ENCODE data around the gene ALDH3B1. TPM values are rescaled to one million over a fixed set of nuclear protein-coding genes. Genes with fewer than 3 reads are reported as not detected.
A peak's percentile ranks its signal among the peaks of the same experiment; 100 is the strongest.

ALDH3B1 gene
- polyA plus RNA-seq, 2 donors: 5.0 to 19.7 TPM

DNA sequence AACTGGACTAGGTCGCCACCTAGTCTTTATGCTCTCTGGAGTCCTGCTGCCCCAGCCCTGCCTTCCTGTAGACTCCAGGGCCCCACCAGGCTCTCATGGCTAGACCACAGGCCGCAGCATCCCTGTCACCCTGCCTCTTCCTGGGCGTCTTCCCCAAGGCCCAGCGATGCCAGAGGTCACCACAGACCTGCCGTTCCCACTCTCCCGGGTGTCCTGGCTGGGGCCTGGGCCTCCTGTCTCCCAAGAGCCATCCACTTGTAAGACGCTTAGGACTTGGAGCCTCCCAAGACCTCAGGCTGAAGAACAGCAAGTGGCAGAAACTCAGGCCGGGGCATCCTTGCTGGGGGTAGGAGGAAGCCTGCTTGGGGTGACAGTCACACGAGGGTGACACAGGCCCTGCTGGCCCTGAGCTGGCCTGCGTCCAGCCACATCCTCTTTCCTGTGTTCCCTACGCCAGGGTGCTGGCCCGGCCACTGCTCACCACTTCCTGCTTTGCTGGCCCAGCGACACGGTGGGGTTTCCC is 26.7 kb downstream of the ALDH3B1 start:
- Histone ChIP-seq H3K27me3 (ENCODE audit: control insufficient read depth in 1 of 2, insufficient read depth in 2 of 2, low read length in 2 of 2) (no peaks in the 10 kb centered on the region), H3K36me3 (ENCODE audit: control insufficient read depth in 2 of 2, insufficient read depth in 2 of 2, low read length in 1 of 2) (peaks cover 0 to 27% of the 10 kb centered on the region in 2 donors), H3K27ac (ENCODE audit: low read depth in 2 of 2, low read length in 1 of 2) (peak overlapping the region; percentile 67 to 78), H3K4me3 (ENCODE audit: low read depth in 1 of 2, low read length in 2 of 2) (no peak overlapping the region), H3K4me1 (ENCODE audit: control insufficient read depth in 2 of 2, insufficient read depth in 2 of 2, low read length in 1 of 2) (peaks cover 12 to 29% of the 10 kb centered on the region in 2 donors), H3K9me3 (ENCODE audit: control insufficient read depth in 2 of 2, insufficient read depth in 1 of 2, low read depth in 1 of 2, low read length in 1 of 2) (no peaks in the 10 kb centered on the region)
- 66 to 67% methylated on average over 14 of the region's 14 CpGs for WGBS, 2 donors

DNA sequence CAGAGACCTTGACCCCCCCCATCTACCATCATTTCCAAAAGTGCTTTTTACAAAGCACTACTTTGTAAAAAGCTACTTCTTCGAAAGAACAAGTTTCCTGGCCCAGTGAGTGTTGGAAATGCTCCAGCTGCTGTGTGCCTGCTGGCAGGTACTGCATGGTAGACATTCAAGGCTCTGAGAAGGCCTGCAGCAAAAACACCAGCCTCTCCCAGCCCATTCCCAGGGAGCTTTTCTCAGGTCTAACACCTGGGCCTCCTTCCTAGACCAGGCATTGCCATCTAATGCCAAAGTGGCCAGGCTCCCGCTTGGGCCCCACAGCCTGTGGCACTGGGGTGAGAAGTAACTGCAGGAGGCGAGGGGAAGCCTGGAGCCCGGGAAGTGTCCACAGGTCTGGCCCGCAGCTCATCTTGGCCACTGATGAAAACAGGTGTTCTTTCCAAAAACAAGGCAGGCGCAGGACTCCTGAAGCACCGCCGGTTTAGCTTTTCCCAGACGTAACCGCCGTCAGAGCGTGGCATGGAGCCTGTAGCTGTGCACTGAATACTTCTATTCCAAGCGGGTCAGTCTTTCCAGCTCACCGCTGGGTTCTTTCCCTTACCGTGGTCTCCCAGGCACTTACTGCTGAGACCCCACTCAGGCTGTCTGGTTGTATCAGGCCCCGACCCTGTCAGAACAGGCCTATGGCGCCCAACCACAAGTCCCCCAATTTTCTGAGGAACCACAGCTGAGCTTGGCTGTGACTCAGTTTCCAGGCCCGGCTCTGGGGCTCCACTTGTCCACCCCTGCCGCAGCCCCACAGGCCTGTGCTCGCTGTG is 27.5 kb downstream of the ALDH3B1 start:
- Histone ChIP-seq H3K4me1 (ENCODE audit: control insufficient read depth in 2 of 2, insufficient read depth in 2 of 2, low read length in 1 of 2) (peaks cover 12 to 27% of the 10 kb centered on the region in 2 donors), H3K27me3 (ENCODE audit: control insufficient read depth in 1 of 2, insufficient read depth in 2 of 2, low read length in 2 of 2) (no peaks in the 10 kb centered on the region), H3K4me3 (ENCODE audit: low read depth in 1 of 2, low read length in 2 of 2) (no peak overlapping the region), H3K36me3 (ENCODE audit: control insufficient read depth in 2 of 2, insufficient read depth in 2 of 2, low read length in 1 of 2) (peaks cover 0 to 30% of the 10 kb centered on the region in 2 donors), H3K9me3 (ENCODE audit: control insufficient read depth in 2 of 2, insufficient read depth in 1 of 2, low read depth in 1 of 2, low read length in 1 of 2) (no peaks in the 10 kb centered on the region), H3K27ac (ENCODE audit: low read depth in 2 of 2, low read length in 1 of 2) (peak overlapping the region; percentile 67 to 84)
- WGBS, 2 donors: 72 to 79% methylated on average over 20 of the region's 20 CpGs

DNA sequence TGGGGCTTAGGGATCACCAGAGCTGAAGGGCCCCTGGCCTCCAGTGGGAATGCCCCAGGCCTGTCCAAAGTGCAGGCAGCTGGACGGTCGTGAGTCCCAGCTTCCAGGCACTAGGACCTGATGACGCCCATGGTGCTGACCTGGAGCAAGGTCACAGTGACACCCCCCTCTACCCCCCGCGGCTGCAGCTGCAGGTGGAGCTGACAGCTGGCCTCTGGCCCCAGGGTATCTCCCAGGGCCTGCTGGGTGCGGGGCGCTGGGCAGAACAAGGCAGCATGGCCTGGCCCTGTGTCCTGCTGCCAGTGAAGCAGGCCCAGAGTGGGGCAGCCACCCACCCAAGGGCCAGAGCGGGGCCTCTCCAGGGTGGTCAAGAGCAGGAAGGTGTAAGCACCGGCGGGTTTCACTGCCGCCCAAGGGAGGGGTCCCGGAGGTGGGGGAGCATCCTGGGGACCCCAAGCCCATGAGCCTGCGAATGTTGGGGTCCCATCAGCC is 28.1 kb downstream of the ALDH3B1 start:
- H3K27me3 ChIP-seq (ENCODE audit: control insufficient read depth in 1 of 2, insufficient read depth in 2 of 2, low read length in 2 of 2): no peaks in the 10 kb centered on the region
- H3K36me3 ChIP-seq (ENCODE audit: control insufficient read depth in 2 of 2, insufficient read depth in 2 of 2, low read length in 1 of 2): peaks cover 0 to 25% of the 10 kb centered on the region in 2 donors
- 24 to 30% methylated on average over 13 of the region's 13 CpGs for WGBS, 2 donors
- H3K4me1 ChIP-seq (ENCODE audit: control insufficient read depth in 2 of 2, insufficient read depth in 2 of 2, low read length in 1 of 2): peaks cover 12 to 23% of the 10 kb centered on the region in 2 donors
- H3K9me3 ChIP-seq (ENCODE audit: control insufficient read depth in 2 of 2, insufficient read depth in 1 of 2, low read depth in 1 of 2, low read length in 1 of 2): no peaks in the 10 kb centered on the region
- peak overlapping the region; percentile 71 to 72 for H3K4me3 ChIP-seq (ENCODE audit: low read depth in 1 of 2, low read length in 2 of 2)
- H3K27ac ChIP-seq (ENCODE audit: low read depth in 2 of 2, low read length in 1 of 2): peak overlapping the region; percentile 83 to 84

DNA sequence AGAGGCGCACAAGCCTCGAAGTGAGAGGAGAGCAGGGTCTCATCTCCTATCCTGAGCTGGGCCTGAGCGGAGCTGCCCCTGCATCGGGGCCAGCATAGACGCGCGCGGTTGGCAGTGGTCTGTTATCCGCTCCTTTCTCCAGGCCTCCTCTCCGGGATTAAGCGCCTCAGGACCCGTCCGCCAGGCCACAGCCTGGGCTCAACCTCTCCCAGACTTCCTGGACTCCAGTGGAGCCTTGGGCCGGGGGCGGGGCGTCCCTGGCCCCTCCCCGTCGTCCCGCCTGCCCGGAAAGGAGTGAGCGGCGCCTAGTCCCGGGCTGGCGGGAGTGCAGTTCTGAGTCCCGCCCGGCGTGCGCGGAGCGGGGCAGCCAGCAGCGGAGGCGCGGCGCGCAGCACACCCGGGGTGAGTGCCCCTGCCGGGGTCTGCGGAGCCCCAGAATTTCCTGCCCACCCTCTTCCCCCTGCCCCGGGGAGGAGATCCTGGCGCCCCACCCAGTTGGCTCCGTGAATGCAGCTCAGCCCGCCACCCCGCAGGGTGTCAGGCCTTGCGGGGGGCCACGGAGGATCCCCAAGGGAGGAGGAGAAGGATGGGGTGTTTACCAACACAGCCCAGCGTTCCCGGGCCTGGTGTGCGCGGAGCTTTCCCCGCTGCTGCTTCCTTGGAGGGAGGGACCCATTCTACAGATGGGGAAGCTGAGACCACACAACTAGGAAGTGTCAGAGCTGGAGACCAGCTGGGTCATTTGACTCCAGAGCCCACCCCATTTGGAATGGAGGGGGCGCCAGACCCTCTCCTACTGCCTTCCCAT is 28.8 kb downstream of the ALDH3B1 start, which contains the start of gene TCIRG1:
TCIRG1 (plus strand) TSS at position 308 of the 808 bp plus-strand sequence. CDS start 2,247 bp downstream, outside the sequence.
- Histone ChIP-seq H3K36me3 (ENCODE audit: control insufficient read depth in 2 of 2, insufficient read depth in 2 of 2, low read length in 1 of 2) (peaks cover 0 to 22% of the 10 kb centered on the region in 2 donors), H3K27me3 (ENCODE audit: control insufficient read depth in 1 of 2, insufficient read depth in 2 of 2, low read length in 2 of 2) (no peaks in the 10 kb centered on the region), H3K4me3 (ENCODE audit: low read depth in 1 of 2, low read length in 2 of 2) (peak within 1 kb of the TSS; percentile 71 to 72), H3K4me1 (ENCODE audit: control insufficient read depth in 2 of 2, insufficient read depth in 2 of 2, low read length in 1 of 2) (peaks cover 12 to 23% of the 10 kb centered on the region in 2 donors), H3K27ac (ENCODE audit: low read depth in 2 of 2, low read length in 1 of 2) (peak within 1 kb of the TSS; percentile 83 to 84), H3K9me3 (ENCODE audit: control insufficient read depth in 2 of 2, insufficient read depth in 1 of 2, low read depth in 1 of 2, low read length in 1 of 2) (no peaks in the 10 kb centered on the region)
- WGBS, 2 donors: 4% methylated on average over 49 to 51 of the region's 51 CpGs

DNA sequence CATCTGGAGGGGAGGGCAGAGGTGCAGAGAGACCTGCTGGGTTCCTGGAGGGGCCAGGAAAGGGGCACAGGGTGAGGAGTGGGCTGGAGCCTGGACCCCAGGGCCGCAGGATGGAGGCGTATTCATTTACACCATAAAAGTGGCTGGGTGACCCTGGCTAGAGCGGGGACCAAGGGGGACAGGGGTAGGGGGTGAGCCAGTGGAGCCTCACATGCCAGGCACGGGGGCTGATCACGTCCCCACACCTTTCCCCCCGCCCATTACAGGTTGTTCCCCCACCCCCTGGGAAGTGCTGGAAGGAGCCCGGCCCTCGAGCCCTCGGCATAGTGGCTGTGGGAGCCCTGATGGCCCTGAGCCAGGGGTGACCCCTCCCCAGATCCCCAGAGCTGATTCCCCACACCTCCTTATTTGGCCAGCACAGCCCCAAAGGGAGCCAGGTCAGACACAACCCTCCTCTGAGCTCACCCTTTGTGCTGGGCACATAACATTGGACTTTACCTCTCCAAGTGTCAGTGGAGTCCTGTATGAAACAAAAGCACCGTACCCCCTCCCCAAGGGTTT is 29.5 kb downstream of the ALDH3B1 start:
- peaks cover 12 to 23% of the 10 kb centered on the region in 2 donors for H3K4me1 ChIP-seq (ENCODE audit: control insufficient read depth in 2 of 2, insufficient read depth in 2 of 2, low read length in 1 of 2)
- H3K36me3 ChIP-seq (ENCODE audit: control insufficient read depth in 2 of 2, insufficient read depth in 2 of 2, low read length in 1 of 2): peaks cover 0 to 21% of the 10 kb centered on the region in 2 donors
- peak overlapping the region; percentile 71 to 72 for H3K4me3 ChIP-seq (ENCODE audit: low read depth in 1 of 2, low read length in 2 of 2)
- WGBS, 2 donors: 18 to 24% methylated on average over 10 of the region's 10 CpGs
- H3K27ac ChIP-seq (ENCODE audit: low read depth in 2 of 2, low read length in 1 of 2): peak overlapping the region; percentile 83 to 84
- H3K27me3 ChIP-seq (ENCODE audit: control insufficient read depth in 1 of 2, insufficient read depth in 2 of 2, low read length in 2 of 2): no peaks in the 10 kb centered on the region
- no peaks in the 10 kb centered on the region for H3K9me3 ChIP-seq (ENCODE audit: control insufficient read depth in 2 of 2, insufficient read depth in 1 of 2, low read depth in 1 of 2, low read length in 1 of 2)

DNA sequence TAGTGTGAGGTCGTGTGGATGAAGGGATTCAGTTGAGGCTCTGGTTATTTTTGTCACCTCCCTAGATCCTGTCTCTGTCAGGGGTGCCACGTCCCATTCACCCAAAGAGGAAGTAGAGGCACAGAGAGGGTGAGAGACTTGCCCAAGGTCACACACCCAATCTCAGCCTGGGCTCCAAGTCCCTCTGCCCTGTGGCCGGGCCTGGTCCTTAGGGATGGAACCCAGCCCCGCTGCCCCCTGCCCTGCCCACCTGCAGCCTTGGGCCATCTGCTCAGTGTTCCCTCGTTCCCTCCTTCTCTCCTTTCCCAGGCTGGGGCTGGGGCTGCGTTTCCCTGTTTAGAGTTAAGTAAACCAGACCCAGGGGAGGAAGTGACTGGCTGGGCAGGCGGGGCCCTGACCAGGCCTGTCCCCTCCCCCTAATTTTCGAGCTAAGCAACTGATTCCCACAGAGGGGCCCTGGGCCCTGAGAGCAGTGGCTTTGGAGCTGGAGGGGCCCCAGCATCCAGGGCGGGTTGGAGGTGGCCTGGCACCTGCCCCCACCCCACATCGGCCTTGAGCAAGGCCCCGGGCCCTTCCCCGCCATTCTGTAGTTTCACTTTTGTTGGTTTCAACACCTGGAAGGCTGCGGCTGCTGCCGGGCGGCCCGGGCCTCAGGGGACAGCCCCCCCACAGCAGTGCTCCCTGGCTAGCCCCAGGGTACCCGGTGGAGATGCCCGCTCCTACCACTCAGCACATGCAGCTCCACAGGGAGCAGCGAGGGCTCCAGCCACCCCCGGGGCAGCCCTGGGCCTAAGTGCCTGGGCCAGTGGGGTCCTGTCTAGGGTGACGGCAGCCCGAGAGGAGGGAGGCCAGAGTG is 30.2 kb downstream of the ALDH3B1 start:
- WGBS, 2 donors: 6 to 16% methylated on average over 22 of the region's 22 CpGs

DNA sequence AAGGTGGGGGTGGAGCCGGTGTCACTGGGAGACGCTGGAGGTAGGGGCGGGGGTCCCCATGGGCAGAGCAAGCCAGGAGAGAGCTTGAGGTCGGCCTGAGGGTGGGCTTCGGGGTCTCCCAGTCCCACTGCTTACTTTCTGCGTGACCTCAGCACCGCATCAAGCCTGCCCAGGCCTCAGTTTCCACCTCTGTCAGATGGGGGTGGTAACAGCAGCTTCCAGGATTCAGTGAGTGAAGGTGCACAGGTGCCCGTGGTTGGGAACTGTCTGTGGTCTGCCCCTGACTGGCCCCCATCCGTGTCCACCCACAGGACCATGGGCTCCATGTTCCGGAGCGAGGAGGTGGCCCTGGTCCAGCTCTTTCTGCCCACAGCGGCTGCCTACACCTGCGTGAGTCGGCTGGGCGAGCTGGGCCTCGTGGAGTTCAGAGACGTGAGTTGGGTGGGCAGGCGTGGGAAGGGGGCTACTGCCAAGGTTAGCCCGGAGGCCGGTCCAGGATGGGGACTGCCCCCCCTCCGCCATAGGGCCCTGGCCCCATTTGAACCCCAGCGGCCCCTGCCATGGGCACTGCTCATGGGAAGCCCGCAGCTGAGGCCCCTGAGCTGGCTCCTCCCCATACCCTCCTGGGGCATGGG is 30.9 kb downstream of the ALDH3B1 start:
- Histone ChIP-seq H3K4me1 (ENCODE audit: control insufficient read depth in 2 of 2, insufficient read depth in 2 of 2, low read length in 1 of 2) (peaks cover 12 to 23% of the 10 kb centered on the region in 2 donors), H3K4me3 (ENCODE audit: low read depth in 1 of 2, low read length in 2 of 2) (peak overlapping the region; percentile 46 to 71), H3K27ac (ENCODE audit: low read depth in 2 of 2, low read length in 1 of 2) (peak overlapping the region; percentile 78 to 82), H3K36me3 (ENCODE audit: control insufficient read depth in 2 of 2, insufficient read depth in 2 of 2, low read length in 1 of 2) (peaks cover 0 to 29% of the 10 kb centered on the region in 2 donors), H3K27me3 (ENCODE audit: control insufficient read depth in 1 of 2, insufficient read depth in 2 of 2, low read length in 2 of 2) (no peaks in the 10 kb centered on the region), H3K9me3 (ENCODE audit: control insufficient read depth in 2 of 2, insufficient read depth in 1 of 2, low read depth in 1 of 2, low read length in 1 of 2) (no peaks in the 10 kb centered on the region)
- 68 to 77% methylated on average over 22 to 23 of the region's 23 CpGs for WGBS, 2 donors

More for the DNA sequence above, 30.2 kb downstream of the ALDH3B1 start:
- Histone ChIP-seq H3K9me3 (ENCODE audit: control insufficient read depth in 2 of 2, insufficient read depth in 1 of 2, low read depth in 1 of 2, low read length in 1 of 2) (no peaks in the 10 kb centered on the region), H3K27me3 (ENCODE audit: control insufficient read depth in 1 of 2, insufficient read depth in 2 of 2, low read length in 2 of 2) (no peaks in the 10 kb centered on the region), H3K4me1 (ENCODE audit: control insufficient read depth in 2 of 2, insufficient read depth in 2 of 2, low read length in 1 of 2) (peaks cover 12 to 23% of the 10 kb centered on the region in 2 donors), H3K4me3 (ENCODE audit: low read depth in 1 of 2, low read length in 2 of 2) (peak overlapping the region; percentile 46 to 71), H3K36me3 (ENCODE audit: control insufficient read depth in 2 of 2, insufficient read depth in 2 of 2, low read length in 1 of 2) (peaks cover 0 to 25% of the 10 kb centered on the region in 2 donors), H3K27ac (ENCODE audit: low read depth in 2 of 2, low read length in 1 of 2) (peak overlapping the region; percentile 78 to 82)

DNA sequence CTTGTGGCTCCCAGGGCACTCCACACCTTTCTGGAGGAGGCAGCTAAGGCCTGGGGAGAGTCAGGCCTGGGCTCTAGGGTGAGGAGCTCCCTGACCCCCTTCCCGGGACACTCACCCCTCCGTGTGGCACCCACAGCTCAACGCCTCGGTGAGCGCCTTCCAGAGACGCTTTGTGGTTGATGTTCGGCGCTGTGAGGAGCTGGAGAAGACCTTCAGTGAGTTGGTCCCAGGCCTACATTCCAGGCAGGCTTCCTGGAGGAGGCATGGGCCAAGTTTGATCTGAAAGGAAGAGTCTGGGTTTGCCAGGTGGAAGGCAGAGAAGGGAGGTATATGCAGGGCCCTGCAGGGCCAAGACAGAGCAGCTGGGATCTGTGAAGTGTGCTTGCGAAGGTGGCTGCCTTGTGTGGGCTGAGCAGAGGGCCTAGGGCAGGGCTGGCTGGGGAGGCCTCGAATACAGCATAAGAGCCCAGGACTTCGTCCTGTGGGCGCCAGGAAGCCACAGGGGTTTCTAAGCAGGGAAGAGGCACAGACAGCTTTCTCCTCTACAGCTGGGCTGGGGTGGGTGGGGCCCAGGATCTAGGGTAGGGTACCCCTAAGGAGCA is 31.6 kb downstream of the ALDH3B1 start:
- no peak overlapping the region for H3K27ac ChIP-seq (ENCODE audit: low read depth in 2 of 2, low read length in 1 of 2)
- H3K4me1 ChIP-seq (ENCODE audit: control insufficient read depth in 2 of 2, insufficient read depth in 2 of 2, low read length in 1 of 2): peaks cover 12 to 18% of the 10 kb centered on the region in 2 donors
- H3K27me3 ChIP-seq (ENCODE audit: control insufficient read depth in 1 of 2, insufficient read depth in 2 of 2, low read length in 2 of 2): no peaks in the 10 kb centered on the region
- H3K4me3 ChIP-seq (ENCODE audit: low read depth in 1 of 2, low read length in 2 of 2): no peak overlapping the region
- H3K9me3 ChIP-seq (ENCODE audit: control insufficient read depth in 2 of 2, insufficient read depth in 1 of 2, low read depth in 1 of 2, low read length in 1 of 2): no peaks in the 10 kb centered on the region
- peaks cover 0 to 23% of the 10 kb centered on the region in 2 donors for H3K36me3 ChIP-seq (ENCODE audit: control insufficient read depth in 2 of 2, insufficient read depth in 2 of 2, low read length in 1 of 2)
- 71 to 84% methylated on average over 12 of the region's 12 CpGs for WGBS, 2 donors

Measured in esophagus (tissue), 2 donors.